ENCODE results near the gene SCG5. TPM values are rescaled to one million over a fixed set of nuclear protein-coding genes. Genes with fewer than 3 reads are reported as not detected.

The SCG5 gene
- total and polyA plus RNA-seq, 2 donors (not counting 1 experiment from before 2014, with no cell fraction given), result 27.8 to 39.8 TPM

GRCh38 chr15:32651229-32651837 lies 9.8 kb downstream of the SCG5 start:
- H3K79me2 ChIP-seq (ENCODE audit: control insufficient read depth, insufficient read depth, low read length), result no peaks in the 10 kb centered on the region
- no peak overlapping the region for H3K4me3 ChIP-seq (replicated peaks in 1 of 4; ENCODE audit: control extremely low read depth in 1 of 4, insufficient read depth in 1 of 4, low read depth in 3 of 4, low read length in 4 of 4)
- H3K27me3 ChIP-seq (ENCODE audit: control insufficient read depth, insufficient read depth, low read length), result no peaks in the 10 kb centered on the region
- no peaks in the 10 kb centered on the region for H3K4me1 ChIP-seq (ENCODE audit: control insufficient read depth, extremely low read depth, insufficient read depth, low read length)
- H3K27ac ChIP-seq (ENCODE audit: insufficient read depth, low read length), result no peak overlapping the region
- no peaks in the 10 kb centered on the region for H3K9me3 ChIP-seq (ENCODE audit: control insufficient read depth, insufficient read depth, low read depth, low read length)
- H3K9ac ChIP-seq (ENCODE audit: insufficient read depth, low read length), result no peak overlapping the region
- peaks cover 2% of the 10 kb centered on the region for H3K36me3 ChIP-seq (ENCODE audit: control insufficient read depth, insufficient read depth, low read length)
- no peak overlapping the region for H3K4me2 ChIP-seq (ENCODE audit: extremely low read depth, insufficient read depth, low read length)
- TF ChIP-seq EZH2 (IDR thresholded peaks at IDR 0.05; ENCODE audit: low read length, missing control alignments) (no peak), CTCF (conservative IDR thresholded peaks at IDR 0.05 in 1 of 2, IDR thresholded peaks at IDR 0.05 in 1 of 2; ENCODE audit: low read depth in 1 of 2, low read length in 2 of 2) (peak; percentile 97 to 98)
- H4K20me1 ChIP-seq (ENCODE audit: control insufficient read depth, extremely low read depth, insufficient read depth, low read length), result no peaks in the 10 kb centered on the region
- H2AFZ ChIP-seq (ENCODE audit: low read length), result no peak overlapping the region
- DNase-seq (ENCODE audit: low read depth in 2 of 2), result peak; percentile 55 to 72

- no peak overlapping the region for H3K4me3 ChIP-seq (replicated peaks in 1 of 4; ENCODE audit: control extremely low read depth in 1 of 4, insufficient read depth in 1 of 4, low read depth in 3 of 4, low read length in 4 of 4)
- H3K9ac ChIP-seq (ENCODE audit: insufficient read depth, low read length), result no peak overlapping the region
- H3K36me3 ChIP-seq (ENCODE audit: control insufficient read depth, insufficient read depth, low read length), result peaks cover 2% of the 10 kb centered on the region
- H3K9me3 ChIP-seq (ENCODE audit: control insufficient read depth, insufficient read depth, low read depth, low read length), result no peaks in the 10 kb centered on the region
- no peak overlapping the region for H2AFZ ChIP-seq (ENCODE audit: low read length)
- no peaks in the 10 kb centered on the region for H4K20me1 ChIP-seq (ENCODE audit: control insufficient read depth, extremely low read depth, insufficient read depth, low read length)
- H3K27ac ChIP-seq (ENCODE audit: insufficient read depth, low read length), result no peak overlapping the region
- DNase-seq (ENCODE audit: low read depth in 2 of 2), result no peak
- no peaks in the 10 kb centered on the region for H3K79me2 ChIP-seq (ENCODE audit: control insufficient read depth, insufficient read depth, low read length)
- no peaks in the 10 kb centered on the region for H3K4me1 ChIP-seq (ENCODE audit: control insufficient read depth, extremely low read depth, insufficient read depth, low read length)
- H3K4me2 ChIP-seq (ENCODE audit: extremely low read depth, insufficient read depth, low read length), result no peak overlapping the region
- no peaks in the 10 kb centered on the region for H3K27me3 ChIP-seq (ENCODE audit: control insufficient read depth, insufficient read depth, low read length)
- TF ChIP-seq CTCF (conservative IDR thresholded peaks at IDR 0.05 in 1 of 2, IDR thresholded peaks at IDR 0.05 in 1 of 2; ENCODE audit: low read depth in 1 of 2, low read length in 2 of 2), result no peak
- no peak for TF ChIP-seq EZH2 (IDR thresholded peaks at IDR 0.05; ENCODE audit: low read length, missing control alignments)
These were observed 10.7 kb downstream of the SCG5 start for GRCh38 chr15:32652178-32652577.

- Histone ChIP-seq H4K20me1 (ENCODE audit: control insufficient read depth, extremely low read depth, insufficient read depth, low read length) (no peaks in the 10 kb centered on the region), H3K27ac (ENCODE audit: insufficient read depth, low read length) (no peak overlapping the region), H3K9ac (ENCODE audit: insufficient read depth, low read length) (no peak overlapping the region), H3K4me3 (replicated peaks in 1 of 4; ENCODE audit: control extremely low read depth in 1 of 4, insufficient read depth in 1 of 4, low read depth in 3 of 4, low read length in 4 of 4) (no peak overlapping the region), H3K4me1 (ENCODE audit: control insufficient read depth, extremely low read depth, insufficient read depth, low read length) (peaks cover 10% of the 10 kb centered on the region), H3K9me3 (ENCODE audit: control insufficient read depth, insufficient read depth, low read depth, low read length) (no peaks in the 10 kb centered on the region), H3K79me2 (ENCODE audit: control insufficient read depth, insufficient read depth, low read length) (no peaks in the 10 kb centered on the region), H2AFZ (ENCODE audit: low read length) (no peak overlapping the region), H3K36me3 (ENCODE audit: control insufficient read depth, insufficient read depth, low read length) (no peaks in the 10 kb centered on the region), H3K4me2 (ENCODE audit: extremely low read depth, insufficient read depth, low read length) (no peak overlapping the region), H3K27me3 (ENCODE audit: control insufficient read depth, insufficient read depth, low read length) (no peaks in the 10 kb centered on the region)
- no peak for TF ChIP-seq EZH2 (IDR thresholded peaks at IDR 0.05; ENCODE audit: low read length, missing control alignments)
- TF ChIP-seq CTCF (conservative IDR thresholded peaks at IDR 0.05 in 1 of 2, IDR thresholded peaks at IDR 0.05 in 1 of 2; ENCODE audit: low read depth in 1 of 2, low read length in 2 of 2), result no peak
- no peak for DNase-seq (ENCODE audit: low read depth in 2 of 2)
These were observed 14.6 kb downstream of the SCG5 start for GRCh38 chr15:32656091-32656490.
